ENCODE data around the gene SORT1. TPM values are rescaled to one million over a fixed set of nuclear protein-coding genes. Genes with fewer than 3 reads are reported as not detected.
A peak's percentile ranks its signal among the peaks of the same experiment; 100 is the strongest.

The SORT1 gene
- total and polyA plus RNA-seq, 2 of the 13 experiments (the other 11 are each of a cell fraction or from before 2014, with no cell fraction given), result 32.4 to 93.0 TPM

GRCh38 chr1:109426281-109427170 lies 28.8 kb upstream of the SORT1 start, which contains the start of gene PSMA5 (continued):
- TF ChIP-seq ZNF280B (CRISPR knock-in tag; IDR thresholded peaks at IDR 0.05; ENCODE audit: borderline replicate concordance), result peak; percentile 34; the same call in 1 of the 2 replicates
- TF ChIP-seq XRCC5 (optimal IDR thresholded peaks at IDR 0.05; ENCODE audit: low read length), result peak; percentile 16
- peak; percentile 83; the same call in 1 of the 2 replicates for TF ChIP-seq NFKB2 (CRISPR knock-in tag; IDR thresholded peaks at IDR 0.05; ENCODE audit: borderline replicate concordance)
- no peak for TF ChIP-seq ZBTB10 (CRISPR knock-in tag; IDR thresholded peaks at IDR 0.05; ENCODE audit: borderline replicate concordance)
- TF ChIP-seq ZGPAT (CRISPR knock-in tag; IDR thresholded peaks at IDR 0.05), result peak; percentile 85
- no peak for TF ChIP-seq MEIS1 (CRISPR knock-in tag; IDR thresholded peaks at IDR 0.05; ENCODE audit: borderline replicate concordance)
- 0 out of 2 replicates have a peak, but pooled peaks have one; percentile 42 for TF ChIP-seq ZBTB20 (CRISPR knock-in tag; IDR thresholded peaks at IDR 0.05; ENCODE audit: borderline replicate concordance, low read depth)
- peak; percentile 24; the same call in 1 of the 2 replicates for TF ChIP-seq HCFC1 (IDR thresholded peaks at IDR 0.05; ENCODE audit: low read depth, low read length)
- TF ChIP-seq CCDC6 (CRISPR knock-in tag; IDR thresholded peaks at IDR 0.05), result 0 out of 2 replicates have a peak, but pooled peaks have one; percentile 28
- peak; percentile 81 for TF ChIP-seq TFE3 (CRISPR knock-in tag; IDR thresholded peaks at IDR 0.05)
- TF ChIP-seq SOX13 (IDR thresholded peaks at IDR 0.05), result no peak
- TF ChIP-seq SOX13 (CRISPR knock-in tag; conservative IDR thresholded peaks at IDR 0.05 in 1 of 2, IDR thresholded peaks at IDR 0.05 in 1 of 2), result peak in 1 of 2 experiments; percentile 39; a peak in 1 of 4 replicates
- peak; percentile 82; the same call in 1 of the 2 replicates for TF ChIP-seq KDM5B (CRISPR knock-in tag; IDR thresholded peaks at IDR 0.05; ENCODE audit: borderline replicate concordance)
- no peak for TF ChIP-seq ZFP62 (CRISPR knock-in tag; IDR thresholded peaks at IDR 0.05)
- peak; percentile 65; the same call in 1 of the 2 replicates for TF ChIP-seq ZNF317 (CRISPR knock-in tag; IDR thresholded peaks at IDR 0.05)
- no peak for TF ChIP-seq ZNF644 (CRISPR knock-in tag; IDR thresholded peaks at IDR 0.05; ENCODE audit: low read depth)
- peak; percentile 70; the same call in 1 of the 2 replicates for TF ChIP-seq ERF (CRISPR knock-in tag; IDR thresholded peaks at IDR 0.05)
- TF ChIP-seq NCOR1 (IDR thresholded peaks at IDR 0.05; ENCODE audit: borderline replicate concordance, low read length), result peak; percentile 77; the same call in 1 of the 2 replicates
- TF ChIP-seq ZNF431 (CRISPR knock-in tag; IDR thresholded peaks at IDR 0.05; ENCODE audit: borderline replicate concordance, low read depth), result no peak
